GM19193 (cell line): ENCODE measurements around the gene ME1.

Source experiments
- POLR2A ChIP-seq: IDR thresholded peaks from 4 replicates; pipeline ENCODE4 v1.6.1; 2011; ENCODE audit not compliant: insufficient read depth, insufficient read length; ENCODE audit errors: extremely low read depth

ME1 gene

GRCh38 chr6:83442752-83443151 lies 11.9 kb upstream of the ME1 start:
- no peak for TF ChIP-seq POLR2A

- no peak for TF ChIP-seq POLR2A
These were observed 8.3 kb upstream of the ME1 start for GRCh38 chr6:83439201-83439600.

- TF ChIP-seq POLR2A, result no peak
These were observed 5.8 kb upstream of the ME1 start for GRCh38 chr6:83436674-83437073.

GRCh38 chr6:83433177-83433576 lies 2.3 kb upstream of the ME1 start:
- no peak for TF ChIP-seq POLR2A

GRCh38 chr6:83432636-83433035 lies 1.8 kb upstream of the ME1 start:
- no peak for TF ChIP-seq POLR2A

- no peak for TF ChIP-seq POLR2A
These were observed 799 bp upstream of the ME1 start for GRCh38 chr6:83431545-83432155.

- TF ChIP-seq POLR2A, result no peak
These were observed 817 bp downstream of the ME1 start for GRCh38 chr6:83429857-83430610.

- TF ChIP-seq POLR2A, result no peak
These were observed 1.6 kb downstream of the ME1 start for GRCh38 chr6:83429269-83429668.

GRCh38 chr6:83424392-83425018 lies 6.3 kb downstream of the ME1 start:
- no peak for TF ChIP-seq POLR2A

GRCh38 chr6:83417880-83418663 lies 12.8 kb downstream of the ME1 start:
- no peak for TF ChIP-seq POLR2A

- TF ChIP-seq POLR2A, result no peak
These were observed 17.8 kb downstream of the ME1 start for GRCh38 chr6:83413068-83413467.

GRCh38 chr6:83411731-83412130 lies 19.1 kb downstream of the ME1 start:
- TF ChIP-seq POLR2A, result no peak

GRCh38 chr6:83403191-83403590 lies 27.7 kb downstream of the ME1 start:
- TF ChIP-seq POLR2A, result no peak

GRCh38 chr6:83389606-83390005 lies 41.2 kb downstream of the ME1 start:
- no peak for TF ChIP-seq POLR2A

- TF ChIP-seq POLR2A, result no peak
These were observed 45.4 kb downstream of the ME1 start for GRCh38 chr6:83385473-83385872.

- TF ChIP-seq POLR2A, result no peak
These were observed 46.1 kb downstream of the ME1 start for GRCh38 chr6:83384751-83385150.

- no peak for TF ChIP-seq POLR2A
These were observed 48.9 kb downstream of the ME1 start for GRCh38 chr6:83381949-83382348.
